CD4-positive, CD25-positive, alpha-beta regulatory T cell (primary cell): Measurements from ENCODE around the gene OCIAD1. TPM values are rescaled to one million over a fixed set of nuclear protein-coding genes. Genes with fewer than 3 reads are reported as not detected.
"Not testable (repeated sequence)": the region's sequence is repeated elsewhere in the genome, so short reads cannot be mapped to it uniquely, and the experiment has no call there.

ENCODE experiments used
- ATAC-seq, 2 donors: fragments of 150-1000 bp; cut with Tn5 transposase; one replicate each; pipeline ENCODE4 v1.10.0; 2021; ENCODE audit warnings: low read depth in 2 of 2, moderate number of reproducible peaks in 2 of 2, moderate library complexity in 1 of 2
- DNase-seq, 3 donors: peaks; one replicate each; pipeline versions ENCODE4 v3.0.0 to v3.0.0-alpha.2; 2012 to 2022; ENCODE audit warnings: mixed read lengths in 1 of 3
- H3K27ac ChIP-seq: one replicate; pipeline ENCODE4 v1.7.0; 2013; ENCODE audit warnings: mild to moderate bottlenecking, low read length; ENCODE audit not compliant: insufficient read depth, poor library complexity, severe bottlenecking
- H3K27me3 ChIP-seq: one replicate; pipeline ENCODE4 v1.7.0; 2013; ENCODE audit warnings: low read length; ENCODE audit not compliant: control insufficient read depth, insufficient read depth
- H3K36me3 ChIP-seq: one replicate; pipeline ENCODE4 v1.7.0; 2013; ENCODE audit warnings: mild to moderate bottlenecking, low read length, moderate library complexity; ENCODE audit not compliant: control insufficient read depth, insufficient read depth
- H3K4me1 ChIP-seq: 2 replicates; pipeline ENCODE4 v1.7.0; 2013; ENCODE audit warnings: mild to moderate bottlenecking, low read length; ENCODE audit not compliant: insufficient read depth, control insufficient read depth, poor library complexity, severe bottlenecking
- H3K4me3 ChIP-seq: one replicate; pipeline ENCODE4 v1.7.0; 2013; ENCODE audit warnings: low read depth, mild to moderate bottlenecking, low read length, moderate library complexity
- H3K9me3 ChIP-seq, 2 experiments: 1 replicate in 1 of 2; 2 replicates in 1 of 2; pipeline ENCODE4 v1.7.0; 2013; ENCODE audit warnings: low read length in 2 of 2, mild to moderate bottlenecking in 1 of 2, moderate library complexity in 1 of 2; ENCODE audit not compliant: control insufficient read depth in 2 of 2
- H3K27ac Mint-ChIP-seq, 3 donors: one replicate each; pipeline ENCODE4 v1.8.0; 2020 to 2022; ENCODE audit warnings: mild to moderate bottlenecking in 3 of 3, mixed read lengths in 3 of 3, moderate library complexity in 2 of 3
- H3K27me3 Mint-ChIP-seq: one replicate; pipeline ENCODE4 v1.8.0; 2022; ENCODE audit warnings: mild to moderate bottlenecking, mixed read lengths
- H3K36me3 Mint-ChIP-seq: one replicate; pipeline ENCODE4 v1.8.0; 2020; ENCODE audit warnings: mixed read lengths
- H3K4me1 Mint-ChIP-seq, 4 donors: one replicate each; pipeline ENCODE4 v1.8.0; 2020 to 2022; ENCODE audit warnings: mixed read lengths in 4 of 4, mild to moderate bottlenecking in 1 of 4
- H3K4me3 Mint-ChIP-seq, 4 donors: one replicate each; pipeline ENCODE4 v1.8.0; 2020 to 2022; ENCODE audit warnings: mild to moderate bottlenecking in 4 of 4, mixed read lengths in 4 of 4, moderate library complexity in 3 of 4
- H3K9me3 Mint-ChIP-seq, 7 donors: one replicate each; pipeline ENCODE4 v1.8.0; 2020 to 2022; ENCODE audit warnings: mixed read lengths in 7 of 7, mild to moderate bottlenecking in 3 of 7, moderate library complexity in 2 of 7
- polyA plus RNA-seq, 4 donors: library from polyadenylated mRNA; unstranded; fragments of 300-500 nt; fragmentation: Illumina TruSeq; gene quantifications; one replicate each; pipeline ENCODE4 v1.2.3, GENCODE V29; 2021
- total RNA-seq: library from RNA; stranded (reverse); gene quantifications from one replicate; pipeline ENCODE4 v1.2.3, GENCODE V29; 2022

OCIAD1 gene
- total and polyA plus RNA-seq, 5 donors from 2014 or later, result 72.2 to 185 (median 144) TPM

GRCh38 chr4:48792348-48793006 is 38.4 kb upstream of the OCIAD1 start:
- no peak overlapping the region for H3K4me3 Mint-ChIP-seq
- no peak overlapping the region for H3K4me3 ChIP-seq
- H3K27ac Mint-ChIP-seq, result no peak overlapping the region
- no peak overlapping the region for H3K27ac ChIP-seq
- ATAC-seq (no peak), DNase-seq (no peak)
- no peaks in the 10 kb centered on the region for H3K27me3 ChIP-seq
- no peaks in the 10 kb centered on the region for H3K36me3 ChIP-seq
- H3K27me3 Mint-ChIP-seq, result peaks cover 11% of the 10 kb centered on the region
- no peaks in the 10 kb centered on the region for H3K4me1 ChIP-seq
- peaks cover 0 to 4% (median 0%) of the 10 kb centered on the region in 4 donors for H3K4me1 Mint-ChIP-seq
- no peaks in the 10 kb centered on the region for H3K9me3 Mint-ChIP-seq
- no peaks in the 10 kb centered on the region for H3K36me3 Mint-ChIP-seq
- H3K9me3 ChIP-seq, result no peaks in the 10 kb centered on the region

GRCh38 chr4:48795108-48795507 is 35.8 kb upstream of the OCIAD1 start:
- ATAC-seq (no peak), DNase-seq (no peak)
- Histone ChIP-seq H3K27ac (no peak overlapping the region), H3K9me3 (no peaks in the 10 kb centered on the region), H3K4me3 (no peak overlapping the region), H3K36me3 (no peaks in the 10 kb centered on the region), H3K27me3 (peaks cover 2% of the 10 kb centered on the region), H3K4me1 (no peaks in the 10 kb centered on the region)
- peaks cover 17% of the 10 kb centered on the region for H3K27me3 Mint-ChIP-seq
- H3K4me1 Mint-ChIP-seq, result peaks cover 0 to 4% (median 0%) of the 10 kb centered on the region in 4 donors
- no peak overlapping the region for H3K27ac Mint-ChIP-seq
- no peaks in the 10 kb centered on the region for H3K36me3 Mint-ChIP-seq
- peaks cover 0 to 1% (median 0%) of the 10 kb centered on the region in 7 donors for H3K9me3 Mint-ChIP-seq
- no peak overlapping the region for H3K4me3 Mint-ChIP-seq

GRCh38 chr4:48796191-48796926 is 34.5 kb upstream of the OCIAD1 start:
- H3K27ac ChIP-seq, result no peak overlapping the region
- H3K27ac Mint-ChIP-seq, result no peak overlapping the region
- H3K36me3 Mint-ChIP-seq, result no peaks in the 10 kb centered on the region
- H3K9me3 ChIP-seq, result no peaks in the 10 kb centered on the region
- ATAC-seq (no peak), DNase-seq (no peak)
- H3K4me1 Mint-ChIP-seq, result peaks cover 0 to 4% (median 0%) of the 10 kb centered on the region in 4 donors
- no peaks in the 10 kb centered on the region for H3K36me3 ChIP-seq
- no peak overlapping the region for H3K4me3 ChIP-seq
- H3K4me1 ChIP-seq, result no peaks in the 10 kb centered on the region
- H3K27me3 Mint-ChIP-seq, result peaks cover 22% of the 10 kb centered on the region
- no peak overlapping the region for H3K4me3 Mint-ChIP-seq
- peaks cover 2% of the 10 kb centered on the region for H3K27me3 ChIP-seq
- H3K9me3 Mint-ChIP-seq, result peaks cover 0 to 1% (median 0%) of the 10 kb centered on the region in 7 donors

GRCh38 chr4:48796927-48797679 is 33.8 kb upstream of the OCIAD1 start:
- peaks cover 2% of the 10 kb centered on the region for H3K27me3 ChIP-seq
- no peak for DNase-seq
- no peak for ATAC-seq
- no peaks in the 10 kb centered on the region for H3K36me3 ChIP-seq
- no peak overlapping the region for H3K27ac ChIP-seq
- H3K4me1 ChIP-seq, result no peaks in the 10 kb centered on the region
- Mint-ChIP-seq H3K27ac (no peak overlapping the region), H3K9me3 (peaks cover 0 to 1% (median 0%) of the 10 kb centered on the region in 7 donors), H3K27me3 (peaks cover 26% of the 10 kb centered on the region), H3K4me1 (peaks cover 0 to 4% (median 0%) of the 10 kb centered on the region in 4 donors), H3K4me3 (no peak overlapping the region), H3K36me3 (no peaks in the 10 kb centered on the region)
- no peak overlapping the region for H3K4me3 ChIP-seq
- H3K9me3 ChIP-seq, result no peaks in the 10 kb centered on the region

GRCh38 chr4:48798117-48798516 is 32.8 kb upstream of the OCIAD1 start:
- H3K27ac Mint-ChIP-seq, result no peak overlapping the region

GRCh38 chr4:48799157-48799556 is 31.7 kb upstream of the OCIAD1 start:
- Histone ChIP-seq H3K27ac (no peak overlapping the region), H3K4me3 (no peak overlapping the region), H3K27me3 (peaks cover 2% of the 10 kb centered on the region), H3K9me3 (no peaks in the 10 kb centered on the region), H3K4me1 (no peaks in the 10 kb centered on the region), H3K36me3 (no peaks in the 10 kb centered on the region)
- DNase-seq, result no peak
- no peak overlapping the region for H3K4me3 Mint-ChIP-seq
- H3K9me3 Mint-ChIP-seq, result peaks cover 0 to 1% (median 0%) of the 10 kb centered on the region in 7 donors
- H3K27me3 Mint-ChIP-seq, result peaks cover 23% of the 10 kb centered on the region
- no peaks in the 10 kb centered on the region for H3K36me3 Mint-ChIP-seq
- peaks cover 0 to 4% (median 0%) of the 10 kb centered on the region in 4 donors for H3K4me1 Mint-ChIP-seq
- no peak overlapping the region for H3K27ac Mint-ChIP-seq
- no peak for ATAC-seq

More at GRCh38 chr4:48798117-48798516, 32.8 kb upstream of the OCIAD1 start:
- Mint-ChIP-seq H3K4me3 (no peak overlapping the region), H3K4me1 (peaks cover 0 to 4% (median 0%) of the 10 kb centered on the region in 4 donors), H3K36me3 (no peaks in the 10 kb centered on the region), H3K9me3 (peaks cover 0 to 1% (median 0%) of the 10 kb centered on the region in 7 donors), H3K27me3 (peaks cover 26% of the 10 kb centered on the region)
- Histone ChIP-seq H3K27ac (no peak overlapping the region), H3K36me3 (no peaks in the 10 kb centered on the region), H3K27me3 (peaks cover 2% of the 10 kb centered on the region), H3K9me3 (no peaks in the 10 kb centered on the region), H3K4me1 (no peaks in the 10 kb centered on the region), H3K4me3 (no peak overlapping the region)
- DNase-seq (no peak), ATAC-seq (no peak)

- H3K27ac ChIP-seq, H3K4me1 Mint-ChIP-seq, H3K27me3 ChIP-seq, H3K9me3 Mint-ChIP-seq, DNase-seq, ATAC-seq, H3K36me3 Mint-ChIP-seq, H3K4me3 ChIP-seq, H3K9me3 ChIP-seq, H3K4me1 ChIP-seq, H3K36me3 ChIP-seq, H3K4me3 Mint-ChIP-seq: not testable (repeated sequence)
- Mint-ChIP-seq H3K27ac (peak overlapping the region in 1 of 3 donors; percentile 21), H3K27me3 (peaks cover 21% of the 10 kb centered on the region)
Measured at GRCh38 chr4:48800155-48800554, 30.7 kb upstream of the OCIAD1 start.
